Heart left ventricle (tissue), 13 donors: ENCODE results near the gene PUM1.

Experiments used
- CTCF ChIP-seq, 12 donors: fragments of 200-600 bp; sonication (generic) in 4 of 12; IDR thresholded peaks; one replicate each; pipeline versions ENCODE4 v1.5.0 to v1.8.0; 2018 to 2022; ENCODE audit warnings: antibody characterized with exemption in 12 of 12, mild to moderate bottlenecking in 5 of 12
- POLR2A ChIP-seq, 2 donors: fragments of 450-650 bp; IDR thresholded peaks; one replicate each; pipeline ENCODE4 v1.6.1; 2017; ENCODE audit warnings: antibody characterized with exemption in 2 of 2, mild to moderate bottlenecking in 2 of 2, moderate library complexity in 2 of 2
- donor health status: ischemic (EF 13 %, LVEDD 7.1; RV severe dilation, severe dysfunction).
- donor health status: DM: no; HTN: yes; CAD: no.
- donor health status: DM: no; HTN: no; CAD: no.
- donor health status: ischemic (EF 25% LVEDD 6.9; RV normal size, moderate dysfunction).
- donor health status: ischemic (EF 25% LVEDD 5.7; RV mildly dilated, moderate dysfunction).
- donor health status: ischemic (EF 35%, LVEDD 5.7; RV mildly dilated, moderate dysfunction).
- donor health status: nonischemic (EF 11% LVEDD 7.7; RV severe dilation, severe dysfunction).
- donor health status: DM: yes; HTN: yes; CAD: no.
- donor health status: PGD.
- donor health status: ischemic (EF 29% LVEDD 5.4; RV normal size, mild dysfunction).
- donor health status: nonischemic (EF 23%, LVEDD 6.1; RV moderate dilation, normal function).

DNA sequence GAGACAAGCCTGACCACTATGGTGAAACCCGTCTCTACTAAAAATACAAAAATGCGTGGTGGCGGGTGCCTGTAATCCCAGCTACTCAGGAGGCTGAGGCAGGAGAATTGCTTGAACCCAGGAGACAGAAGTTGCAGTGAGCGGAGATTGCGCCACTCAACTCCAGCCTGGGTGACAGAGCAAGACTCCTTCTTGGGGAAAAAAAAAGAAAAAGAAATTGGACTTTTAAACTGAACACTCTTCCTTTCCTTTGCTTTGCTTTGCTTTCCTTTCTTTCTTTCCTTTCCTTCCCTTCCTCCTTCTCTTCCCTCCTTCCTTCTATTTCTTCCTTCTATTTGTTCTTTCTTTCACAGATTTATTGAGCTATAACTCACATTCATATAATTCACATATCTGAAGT, 43.3 kb upstream of the PUM1 start:
- TF ChIP-seq POLR2A (IDR thresholded peaks at IDR 0.05) (no peak), CTCF (IDR thresholded peaks at IDR 0.05) (no peak)
